Endothelial cell of umbilical vein (primary cell): ENCODE results near the gene BHLHE23. TPM values are rescaled to one million over a fixed set of nuclear protein-coding genes. Genes with fewer than 3 reads are reported as not detected.
A peak's percentile ranks its signal among the peaks of the same experiment; 100 is the strongest.

Experiments used
- BruUV-seq: library from RNA; stranded (reverse); fragments of 400-500 nt; replicated peaks from 2 replicates; lab custom pipeline; 2021; lab: Mats Ljungman, UMichigan
- CTCF ChIA-PET: fragments of 300-600, 350-600 bp; sonication (Branson Sonifier 250); formaldehyde crosslinking; loops from one replicate; lab custom pipeline; 2021; ENCODE audit warnings: antibody characterized with exemption, inconsistent platforms; lab: Charles Lee
- POLR2A ChIA-PET: fragments of 300-600, 350-600 bp; sonication (Branson Sonifier 250); formaldehyde crosslinking; loops from one replicate; lab custom pipeline; 2021; ENCODE audit warnings: antibody characterized with exemption, inconsistent platforms; lab: Charles Lee
- DNase-seq: peaks from one replicate; pipeline ENCODE4 v3.0.0-alpha.2; 2011; ENCODE audit warnings: low read depth, low spot score
- FAIRE-seq: peaks from 2 replicates; lab custom pipeline; 2011; peaks lifted over from hg19 to GRCh38; lab: Jason Lieb, UNC
- H2AFZ ChIP-seq: 2 replicates; pipeline ENCODE4 v1.6.0; 2012; ENCODE audit warnings: low read depth, low read length, control low read depth, inconsistent platforms
- H3K27ac ChIP-seq: 2 replicates; pipeline ENCODE4 v1.5.1; 2011; ENCODE audit warnings: low read depth, mild to moderate bottlenecking, control low read depth, low read length, moderate library complexity; ENCODE audit not compliant: insufficient read depth
- H3K27me3 ChIP-seq, 2 experiments: 2 replicates each; pipeline versions ENCODE4 v1.6.0 to v1.6.1; 2011; ENCODE audit warnings: low read length in 2 of 2, mixed read lengths in 1 of 2; ENCODE audit not compliant: control insufficient read depth in 2 of 2, insufficient read depth in 2 of 2
- H3K36me3 ChIP-seq, 2 experiments: 2 replicates in 1 of 2; 3 replicates in 1 of 2; pipeline ENCODE4 v1.5.1; 2011; ENCODE audit warnings: low read length in 2 of 2, mild to moderate bottlenecking in 1 of 2, moderate library complexity in 1 of 2; ENCODE audit not compliant: control insufficient read depth in 2 of 2, insufficient read depth in 2 of 2; ENCODE audit errors: extremely low read depth in 1 of 2
- H3K4me1 ChIP-seq: 3 replicates; pipeline ENCODE4 v1.5.1; 2011; ENCODE audit warnings: mild to moderate bottlenecking, low read length; ENCODE audit not compliant: control insufficient read depth, insufficient read depth; ENCODE audit errors: extremely low read depth
- H3K4me2 ChIP-seq: 2 replicates; pipeline ENCODE4 v1.6.1; 2011; ENCODE audit warnings: low read length, control low read depth, mixed read lengths; ENCODE audit not compliant: insufficient read depth
- H3K4me3 ChIP-seq, 3 experiments: fragments of 200-600 bp in 1 of 3; sonication (generic), shearing (Covaris generic) in 1 of 3; replicated peaks in 1 of 3; 2 replicates each; pipeline ENCODE4 v1.5.1; 2011 to 2016; ENCODE audit warnings: control low read depth in 3 of 3, low read length in 3 of 3, mild to moderate bottlenecking in 2 of 3, inconsistent platforms in 1 of 3, low read depth in 1 of 3, moderate library complexity in 1 of 3; ENCODE audit not compliant: insufficient read depth in 1 of 3
- H3K79me2 ChIP-seq: 2 replicates; pipeline ENCODE4 v1.6.0; 2012; ENCODE audit warnings: low read length, inconsistent platforms; ENCODE audit not compliant: control insufficient read depth, insufficient read depth
- H3K9ac ChIP-seq: replicated peaks from 2 replicates; pipeline ENCODE3; 2011; ENCODE audit warnings: low read length, control low read depth; ENCODE audit not compliant: insufficient read depth; ENCODE audit errors: extremely low read depth
- H3K9me1 ChIP-seq: replicated peaks from 3 replicates; pipeline ENCODE4 v1.6.0; 2011; ENCODE audit warnings: mild to moderate bottlenecking, low read length; ENCODE audit not compliant: control insufficient read depth, insufficient read depth; ENCODE audit errors: extremely low read depth
- H3K9me3 ChIP-seq: replicated peaks from 2 replicates; pipeline ENCODE4 v1.5.1; 2012; ENCODE audit warnings: low read length, inconsistent platforms; ENCODE audit not compliant: control insufficient read depth, insufficient read depth
- H4K20me1 ChIP-seq: replicated peaks from 2 replicates; pipeline ENCODE3; 2011; ENCODE audit warnings: mild to moderate bottlenecking, low read length; ENCODE audit not compliant: control insufficient read depth, insufficient read depth; ENCODE audit errors: extremely low read depth
- CTCF ChIP-seq, 2 donors: IDR thresholded peaks; 1 replicate in 1 of 2; 2 replicates in 1 of 2; pipeline ENCODE4 v1.5.1; 2011; ENCODE audit warnings: low read length in 2 of 2, mild to moderate bottlenecking in 2 of 2, moderate library complexity in 2 of 2, control low read depth in 1 of 2, inconsistent platforms in 1 of 2, low read depth in 1 of 2; ENCODE audit not compliant: insufficient read depth in 1 of 2; ENCODE audit errors: extremely low read depth in 1 of 2
- EZH2 ChIP-seq: IDR thresholded peaks from 2 replicates; pipeline ENCODE4 v1.6.1; 2012; ENCODE audit warnings: borderline replicate concordance, low read depth, mild to moderate bottlenecking, moderate library complexity, low read length, inconsistent platforms; ENCODE audit not compliant: severe bottlenecking
- FOS ChIP-seq: IDR thresholded peaks from 2 replicates; pipeline ENCODE4 v1.6.1; 2011; ENCODE audit warnings: mild to moderate bottlenecking, low read length, moderate library complexity, borderline replicate concordance; ENCODE audit not compliant: insufficient read depth
- GATA2 ChIP-seq: IDR thresholded peaks from 2 replicates; pipeline ENCODE4 v1.7.0; 2011; ENCODE audit warnings: low read depth, mild to moderate bottlenecking, moderate library complexity, mixed read lengths, low read length; ENCODE audit not compliant: insufficient read length, insufficient read depth
- MAX ChIP-seq: IDR thresholded peaks from 2 replicates; pipeline ENCODE4 v1.6.1; 2011; ENCODE audit not compliant: insufficient read depth, insufficient read length
- POLR2A ChIP-seq: IDR thresholded peaks from 2 replicates; pipeline ENCODE4 v1.6.1; 2012; ENCODE audit warnings: low read depth, mild to moderate bottlenecking, control low read depth, low read length
- POLR2AphosphoS5 ChIP-seq: IDR thresholded peaks from 2 replicates; pipeline ENCODE4 v1.6.1; 2012; ENCODE audit warnings: low read depth, mild to moderate bottlenecking, control low read depth, low read length, moderate library complexity; ENCODE audit not compliant: insufficient read depth
- dilution Hi-C: fragments of 300-500 bp; cut with MboI; formaldehyde crosslinking; loops from one replicate; pipeline ENCODE4 v1.15.0; 2019; ENCODE audit warnings: low sequenced_read_pairs; ENCODE audit not compliant: extremely low pct_ligation_motif_present
- intact Hi-C: fragments of 100-400 bp; cut with micrococcal nuclease; formaldehyde crosslinking; loops from one replicate; pipeline ENCODE4 v1.10.0; 2022
- polyA plus RNA-seq, 4 experiments: library from polyadenylated mRNA; depleted of rRNA in 3 of 4; stranded (reverse) in 3 of 4; unstranded in 1 of 4; fragments of >200 nt; gene quantifications; 2 replicates each; pipeline versions ENCODE4 v1.2.1 to v1.2.3, GENCODE V29; 2011 to 2012; ENCODE audit warnings: missing spikeins in 1 of 4
- total RNA-seq: library from RNA; stranded (reverse); gene quantifications from 2 replicates; pipeline ENCODE4 v1.2.3, GENCODE V29; 2021

The BHLHE23 gene
- total and polyA plus RNA-seq, 2 donors (not counting 3 experiments of a cell fraction or from before 2014, with no cell fraction given) = not detected

GRCh38 chr20:62972845-62973745, 33.7 kb downstream of the BHLHE23 start:
- dilution Hi-C loops (no loop called here), intact Hi-C loops (loop anchor here (1.0 kb wide), 2 partner anchors 19 to 36 kb away; no protein-coding TSS in a partner anchor)
- H3K27ac ChIP-seq = no peak overlapping the region
- no peaks in the 10 kb centered on the region for H3K4me1 ChIP-seq
- H3K27me3 ChIP-seq = peaks cover 27 to 29% of the 10 kb centered on the region in 2 experiments
- H3K4me2 ChIP-seq = no peak overlapping the region
- H4K20me1 ChIP-seq = no peaks in the 10 kb centered on the region
- H3K9me3 ChIP-seq = no peaks in the 10 kb centered on the region
- BruUV-seq = no TSS peak
- H3K4me3 ChIP-seq = no peak overlapping the region
- TF ChIP-seq POLR2AphosphoS5 (no peak), CTCF (IDR thresholded peaks at IDR 0.05; ENCODE audit: extremely low read depth in 1 of 2, insufficient read depth in 1 of 2, low read depth in 1 of 2, low read length in 2 of 2) (no peak), MAX (no peak), EZH2 (peak; percentile 77), FOS (no peak), GATA2 (no peak), POLR2A (no peak)
- H2AFZ ChIP-seq = peak overlapping the region; percentile 29
- ChIA-PET CTCF (interaction anchor here (0.5 to 1.7 kb wide), 40 partner anchors 9 to 659 kb away, joined by 3 to 18 read pairs (median 4); partner anchors contain the start of genes DIDO1, GID8, SLC17A9 and TCFL5), POLR2A (interaction anchor here (1.4 kb wide), 1 partner anchor 33 kb away, joined by 3 read pairs; the partner anchor contains the start of gene BHLHE23)
- no peaks in the 10 kb centered on the region for H3K9me1 ChIP-seq
- FAIRE-seq (no peak), DNase-seq (no peak)
- H3K36me3 ChIP-seq = no peaks in the 10 kb centered on the region
- no peaks in the 10 kb centered on the region for H3K79me2 ChIP-seq
- no peak overlapping the region for H3K9ac ChIP-seq
